Activated B cell treated with CpG ODN at 0.5 μM for 24 hours (primary cell): ENCODE measurements around the gene GET3. TPM values are rescaled to one million over a fixed set of nuclear protein-coding genes. Genes with fewer than 3 reads are reported as not detected.

Experiments used
- ATAC-seq: fragments of 200-7000 bp; cut with Tn5 transposase; one replicate; pipeline ENCODE4 v1.10.0; 2021; ENCODE audit warnings: low read depth, mild to moderate bottlenecking, moderate library complexity
- CTCF ChIA-PET: fragments of 350-600 bp; sonication (Branson Sonifier 250); formaldehyde crosslinking; loops from one replicate; lab custom pipeline; 2021; ENCODE audit warnings: antibody characterized with exemption; lab: Charles Lee
- POLR2A ChIA-PET: fragments of 350-600 bp; sonication (Branson Sonifier 250); formaldehyde crosslinking; loops from one replicate; lab custom pipeline; 2021; ENCODE audit warnings: antibody characterized with exemption; lab: Charles Lee
- DNase-seq: peaks from one replicate; pipeline ENCODE4 v3.0.0; 2022
- H3K27ac Mint-ChIP-seq: one replicate; pipeline ENCODE4 v1.8.0; 2020; ENCODE audit warnings: mixed read lengths
- H3K27me3 Mint-ChIP-seq: one replicate; pipeline ENCODE4 v1.8.0; 2021; ENCODE audit warnings: mixed read lengths
- H3K36me3 Mint-ChIP-seq: one replicate; pipeline ENCODE4 v1.8.0; 2021; ENCODE audit warnings: low read depth, mixed read lengths
- H3K4me1 Mint-ChIP-seq: one replicate; pipeline ENCODE4 v1.8.0; 2021; ENCODE audit warnings: mixed read lengths
- H3K4me3 Mint-ChIP-seq: one replicate; pipeline ENCODE4 v1.8.0; 2020; ENCODE audit warnings: mild to moderate bottlenecking, mixed read lengths
- H3K9me3 Mint-ChIP-seq: one replicate; pipeline ENCODE4 v1.8.0; 2020; ENCODE audit warnings: mixed read lengths
- intact Hi-C: fragments of 100-400 bp; cut with micrococcal nuclease; formaldehyde crosslinking; loops from one replicate; pipeline ENCODE4 v1.15.1; 2024
- total RNA-seq: library from RNA; stranded (reverse); gene quantifications from 2 replicates; pipeline ENCODE4 v1.2.3, GENCODE V29; 2022
- TF ChIP-seq, protein P1 (sequence below): fragments of 200-600 bp; IDR thresholded peaks from one replicate; pipeline ENCODE4 v1.8.0; 2022; ENCODE audit warnings: antibody characterized with exemption, mild to moderate bottlenecking

Gene GET3
- total RNA-seq, 1 donor from 2014 or later, result 59.6 TPM

DNA sequence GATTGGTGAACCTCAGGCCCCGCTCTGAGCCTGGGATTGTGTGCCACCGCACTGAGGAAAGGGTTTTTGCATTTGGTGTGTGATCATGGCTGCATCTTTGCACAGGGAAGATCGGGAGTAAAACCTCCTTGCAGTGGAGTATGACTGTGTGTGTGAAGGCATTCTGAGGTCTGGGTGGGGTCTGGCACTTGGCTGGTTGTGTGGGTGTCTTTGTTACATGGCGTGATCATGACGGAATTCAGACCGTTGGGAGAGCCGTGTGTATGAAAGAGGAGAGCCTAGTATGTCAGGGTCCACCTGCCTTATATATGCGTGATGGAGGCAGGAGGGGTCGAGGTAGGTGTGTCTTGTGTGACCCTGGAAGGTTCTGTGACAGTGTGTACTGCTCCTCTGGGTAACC, 13.6 kb downstream of the GET3 start:
- no peak overlapping the region for H3K27ac Mint-ChIP-seq
- no peak overlapping the region for H3K4me3 Mint-ChIP-seq
- intact Hi-C loops, result no loop called here
- H3K4me1 Mint-ChIP-seq, result peaks cover 5% of the 10 kb centered on the region
- POLR2A ChIA-PET, result no interaction called here
- no peaks in the 10 kb centered on the region for H3K9me3 Mint-ChIP-seq
- H3K27me3 Mint-ChIP-seq, result peaks cover 21% of the 10 kb centered on the region
- TF ChIP-seq, protein P1, sequence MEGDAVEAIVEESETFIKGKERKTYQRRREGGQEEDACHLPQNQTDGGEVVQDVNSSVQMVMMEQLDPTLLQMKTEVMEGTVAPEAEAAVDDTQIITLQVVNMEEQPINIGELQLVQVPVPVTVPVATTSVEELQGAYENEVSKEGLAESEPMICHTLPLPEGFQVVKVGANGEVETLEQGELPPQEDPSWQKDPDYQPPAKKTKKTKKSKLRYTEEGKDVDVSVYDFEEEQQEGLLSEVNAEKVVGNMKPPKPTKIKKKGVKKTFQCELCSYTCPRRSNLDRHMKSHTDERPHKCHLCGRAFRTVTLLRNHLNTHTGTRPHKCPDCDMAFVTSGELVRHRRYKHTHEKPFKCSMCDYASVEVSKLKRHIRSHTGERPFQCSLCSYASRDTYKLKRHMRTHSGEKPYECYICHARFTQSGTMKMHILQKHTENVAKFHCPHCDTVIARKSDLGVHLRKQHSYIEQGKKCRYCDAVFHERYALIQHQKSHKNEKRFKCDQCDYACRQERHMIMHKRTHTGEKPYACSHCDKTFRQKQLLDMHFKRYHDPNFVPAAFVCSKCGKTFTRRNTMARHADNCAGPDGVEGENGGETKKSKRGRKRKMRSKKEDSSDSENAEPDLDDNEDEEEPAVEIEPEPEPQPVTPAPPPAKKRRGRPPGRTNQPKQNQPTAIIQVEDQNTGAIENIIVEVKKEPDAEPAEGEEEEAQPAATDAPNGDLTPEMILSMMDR, result no peak
- DNase-seq (no peak), ATAC-seq (no peak)
- CTCF ChIA-PET, result interaction anchor here (2.1 kb wide), 1 partner anchor 12 kb away, joined by 4 read pairs; no protein-coding TSS in a partner anchor
- peaks cover 24% of the 10 kb centered on the region for H3K36me3 Mint-ChIP-seq

DNA sequence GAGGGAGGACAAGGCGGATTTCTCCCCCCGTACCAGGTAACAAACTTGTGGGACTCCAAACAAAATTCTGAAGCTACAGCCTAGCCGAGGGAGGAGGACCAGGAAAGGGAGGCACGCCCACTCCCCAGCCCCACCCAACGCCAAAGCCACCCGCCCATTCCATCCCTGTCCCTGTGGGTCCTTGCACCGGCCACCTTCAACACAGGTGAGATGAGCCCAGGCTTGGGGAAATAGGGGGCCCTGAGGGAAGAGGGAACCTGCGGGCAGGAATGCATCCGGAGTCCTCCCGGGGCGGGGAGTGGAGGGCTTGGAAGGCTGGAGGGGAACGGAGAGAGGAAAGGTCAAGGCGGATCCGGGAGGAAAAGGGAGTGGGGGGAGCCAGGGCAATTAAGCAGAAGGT, 14.3 kb downstream of the GET3 start, which contains the start of gene BEST2:
Gene BEST2 (plus strand): TSS at position 157 of the 400 bp plus-strand sequence. CDS start 802 bp downstream, outside the sequence.
- H3K4me1 Mint-ChIP-seq, result peaks cover 5% of the 10 kb centered on the region
- no peak within 1 kb of the TSS for H3K27ac Mint-ChIP-seq

DNA sequence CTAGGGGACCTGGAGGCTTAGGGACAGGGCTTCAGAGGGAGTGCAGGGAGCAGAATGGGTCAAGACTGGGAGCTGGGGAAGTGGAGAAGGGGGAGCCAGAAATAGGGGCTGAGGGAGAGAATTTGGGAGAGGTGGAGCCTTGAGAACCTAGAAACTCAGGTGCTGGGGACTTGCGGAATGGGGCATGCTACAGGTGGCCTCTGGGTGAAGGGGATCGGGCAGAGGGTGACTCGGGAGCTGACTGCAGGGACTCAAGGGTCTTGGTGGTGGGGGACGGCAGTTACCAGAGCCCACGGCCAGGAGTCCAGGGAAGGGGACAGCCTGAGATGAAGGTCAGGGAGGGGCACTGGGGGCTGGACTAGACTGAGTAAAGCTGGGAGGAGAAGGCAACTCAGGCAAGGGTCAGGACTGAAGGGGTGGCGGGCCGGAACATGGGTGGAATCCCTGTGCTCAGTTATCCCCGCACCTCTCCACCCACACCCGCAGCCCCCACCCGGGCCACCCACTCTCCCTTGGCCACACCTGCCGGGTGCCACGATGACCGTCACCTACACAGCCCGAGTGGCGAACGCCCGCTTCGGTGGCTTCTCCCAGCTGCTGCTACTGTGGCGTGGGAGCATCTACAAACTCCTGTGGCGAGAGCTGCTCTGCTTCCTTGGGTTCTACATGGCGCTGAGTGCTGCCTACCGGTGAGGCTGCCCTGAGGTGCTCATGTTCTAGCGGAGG, 14.9 kb downstream of the GET3 start:
- Mint-ChIP-seq H3K27ac (no peak overlapping the region), H3K36me3 (peaks cover 12% of the 10 kb centered on the region), H3K4me3 (no peak overlapping the region), H3K4me1 (peaks cover 5% of the 10 kb centered on the region), H3K27me3 (peaks cover 26% of the 10 kb centered on the region), H3K9me3 (no peaks in the 10 kb centered on the region)
- TF ChIP-seq, protein P1, result no peak
- intact Hi-C loops, result no loop called here
- DNase-seq (no peak), ATAC-seq (no peak)
- ChIA-PET POLR2A (interaction anchor here (1.0 kb wide), 1 partner anchor 37 kb away, joined by 3 read pairs; no protein-coding TSS in a partner anchor), CTCF (interaction anchor here (2.1 kb wide), 1 partner anchor 11 kb away, joined by 4 read pairs; no protein-coding TSS in a partner anchor)

More for the DNA sequence above, 14.3 kb downstream of the GET3 start, which contains the start of gene BEST2:
- ChIA-PET CTCF (interaction anchor here (2.1 kb wide), 1 partner anchor 11 kb away, joined by 4 read pairs; no protein-coding TSS in a partner anchor), POLR2A (no interaction called here)
- ATAC-seq (no peak), DNase-seq (no peak)
- Mint-ChIP-seq H3K27me3 (peaks cover 26% of the 10 kb centered on the region), H3K9me3 (no peaks in the 10 kb centered on the region), H3K4me3 (no peak within 1 kb of the TSS), H3K36me3 (peaks cover 17% of the 10 kb centered on the region)
- TF ChIP-seq, protein P1, result no peak
- intact Hi-C loops, result no loop called here

DNA sequence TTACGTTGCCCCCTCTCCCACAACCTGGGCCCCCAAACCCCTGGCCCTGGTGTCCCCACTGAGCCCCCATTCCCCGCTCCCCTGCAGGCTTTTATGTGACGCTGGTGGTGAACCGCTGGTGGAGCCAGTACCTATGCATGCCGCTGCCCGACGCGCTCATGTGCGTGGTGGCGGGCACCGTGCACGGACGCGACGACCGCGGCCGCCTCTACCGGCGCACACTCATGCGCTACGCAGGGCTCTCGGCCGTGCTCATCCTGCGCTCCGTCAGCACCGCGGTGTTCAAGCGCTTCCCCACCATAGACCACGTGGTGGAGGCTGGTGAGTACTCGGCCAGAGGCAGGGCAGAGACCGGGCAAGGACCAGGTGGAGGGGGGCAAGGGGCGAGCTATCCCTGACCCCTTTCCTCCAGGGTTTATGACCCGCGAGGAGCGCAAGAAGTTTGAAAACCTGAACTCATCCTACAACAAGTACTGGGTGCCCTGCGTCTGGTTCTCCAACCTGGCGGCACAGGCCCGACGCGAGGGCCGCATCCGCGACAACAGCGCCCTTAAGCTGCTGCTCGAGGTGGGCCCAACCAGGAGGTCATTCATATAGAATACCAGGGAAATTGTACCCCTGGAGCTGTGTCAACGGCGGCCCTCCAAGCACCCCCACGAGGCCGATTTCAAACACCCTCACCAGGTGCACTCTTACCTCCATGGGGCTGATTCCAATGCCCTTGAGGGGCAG, 17.3 kb downstream of the GET3 start:
- TF ChIP-seq, protein P1, result no peak
- CTCF ChIA-PET, result interaction anchor here (0.7 to 1.3 kb wide), 2 partner anchors 38 to 40 kb away, joined by 4 read pairs; no protein-coding TSS in a partner anchor
- H3K27ac Mint-ChIP-seq, result no peak overlapping the region
- ATAC-seq (no peak), DNase-seq (no peak)
- peaks cover 10% of the 10 kb centered on the region for H3K4me1 Mint-ChIP-seq
- POLR2A ChIA-PET, result no interaction called here
- no peaks in the 10 kb centered on the region for H3K9me3 Mint-ChIP-seq
- intact Hi-C loops, result no loop called here
- H3K4me3 Mint-ChIP-seq, result no peak overlapping the region
- no peaks in the 10 kb centered on the region for H3K36me3 Mint-ChIP-seq
- peaks cover 30% of the 10 kb centered on the region for H3K27me3 Mint-ChIP-seq
